NCI-H2171 treated with DMSO at 0.1 percent for 48 hours (cell line): ENCODE measurements around the gene ATG16L2.
"Not testable (repeated sequence)": the region's sequence is repeated elsewhere in the genome, so short reads cannot be mapped to it uniquely, and the experiment has no call there.

ENCODE experiments used
- DNase-seq: peaks from one replicate; lab custom pipeline; 2025; lab: John Stamatoyannopoulos, UW

The ATG16L2 gene

DNA sequence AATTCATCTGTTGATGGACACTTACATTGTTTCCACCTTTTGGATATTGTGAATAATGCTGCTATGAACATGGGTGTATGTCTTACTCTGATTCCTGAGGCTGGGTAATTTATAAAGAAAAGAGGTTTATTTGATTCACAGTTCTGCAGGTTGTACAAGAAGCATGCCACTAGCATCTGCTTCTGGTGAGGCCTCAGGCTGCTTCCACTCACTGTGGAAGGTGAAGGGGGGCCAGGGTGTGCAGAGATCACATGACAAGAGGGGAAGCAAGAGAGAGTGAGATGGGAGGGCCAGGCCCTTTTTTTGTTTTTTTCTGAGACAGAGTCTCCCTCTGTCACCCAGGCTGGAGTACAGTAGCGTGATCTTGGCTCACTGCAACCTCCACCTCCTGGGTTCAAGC is 7.8 kb upstream of the ATG16L2 start:
- not testable (repeated sequence) for DNase-seq

DNA sequence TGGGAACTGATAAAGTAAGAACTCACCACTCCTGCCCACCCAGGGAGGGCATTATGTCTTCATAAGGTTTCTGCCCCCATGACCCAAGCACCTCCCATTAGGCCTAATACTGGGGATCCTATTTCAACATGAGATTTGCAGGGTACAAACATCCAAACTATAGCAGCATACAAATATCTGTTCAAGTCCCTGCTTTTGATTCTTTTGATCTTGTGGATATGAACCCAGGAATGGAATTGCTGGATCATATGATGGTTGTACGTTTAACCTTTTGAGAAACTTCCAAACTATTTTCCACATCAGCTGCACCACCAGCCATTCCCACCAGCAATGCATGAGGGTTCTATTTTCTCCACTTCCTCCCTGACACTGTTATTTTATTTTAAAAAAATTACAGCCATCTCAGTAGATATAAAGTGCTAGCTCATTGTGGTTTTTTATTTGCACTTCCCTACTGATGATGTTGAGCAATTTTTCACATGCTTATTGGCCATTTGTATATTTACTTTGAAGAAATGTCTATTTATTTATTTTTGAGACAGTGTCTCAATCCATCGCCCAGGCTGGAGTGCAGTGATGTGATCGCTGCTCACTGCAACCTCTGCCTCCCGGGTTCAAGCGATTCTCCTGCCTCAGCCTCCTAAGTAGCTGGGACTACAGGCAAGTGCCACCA is 7.1 kb upstream of the ATG16L2 start:
- DNase-seq: no peak

DNA sequence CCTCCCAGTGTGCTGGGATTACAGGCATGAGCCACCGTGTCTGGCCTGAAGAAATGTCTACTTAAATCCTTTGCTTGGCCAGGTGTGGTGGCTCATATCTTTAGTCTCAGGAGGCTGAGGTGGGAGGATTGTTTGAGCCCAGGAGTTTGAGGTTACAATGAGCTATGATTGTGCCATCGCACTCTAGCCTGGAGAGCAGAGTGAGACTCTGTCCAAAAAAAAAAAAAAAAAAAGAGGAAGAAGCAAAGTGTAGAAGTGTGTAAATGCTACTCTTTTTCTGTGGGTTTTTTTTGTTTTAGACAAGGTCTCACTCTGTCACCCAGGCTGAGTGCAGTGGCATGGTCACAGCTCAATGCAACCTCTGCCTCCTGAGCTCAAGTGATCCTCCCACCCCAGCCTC is 6.4 kb upstream of the ATG16L2 start:
- no peak for DNase-seq

DNA sequence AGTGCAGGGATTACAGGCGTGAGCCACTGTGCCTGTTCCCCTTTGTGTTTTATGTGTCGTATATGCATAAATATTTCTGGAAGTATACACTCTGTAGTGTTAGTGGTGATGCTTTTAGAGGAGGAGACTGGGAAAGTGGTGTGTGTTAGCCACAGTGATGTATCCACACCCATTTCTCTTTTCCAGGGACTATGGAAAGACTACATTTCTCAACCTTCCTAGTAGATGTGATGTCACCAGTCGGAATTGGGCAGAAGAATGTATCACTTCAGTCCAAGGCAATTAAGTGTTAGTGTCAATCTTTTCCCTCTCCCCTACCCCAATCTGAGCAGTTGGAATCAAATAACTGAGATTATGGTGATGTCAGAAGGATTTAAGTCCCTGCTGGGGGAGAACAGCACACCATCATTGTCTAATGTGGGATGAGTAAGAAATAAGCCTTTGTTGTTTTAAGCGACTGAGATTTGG is 5.8 kb upstream of the ATG16L2 start:
- DNase-seq: no peak

DNA sequence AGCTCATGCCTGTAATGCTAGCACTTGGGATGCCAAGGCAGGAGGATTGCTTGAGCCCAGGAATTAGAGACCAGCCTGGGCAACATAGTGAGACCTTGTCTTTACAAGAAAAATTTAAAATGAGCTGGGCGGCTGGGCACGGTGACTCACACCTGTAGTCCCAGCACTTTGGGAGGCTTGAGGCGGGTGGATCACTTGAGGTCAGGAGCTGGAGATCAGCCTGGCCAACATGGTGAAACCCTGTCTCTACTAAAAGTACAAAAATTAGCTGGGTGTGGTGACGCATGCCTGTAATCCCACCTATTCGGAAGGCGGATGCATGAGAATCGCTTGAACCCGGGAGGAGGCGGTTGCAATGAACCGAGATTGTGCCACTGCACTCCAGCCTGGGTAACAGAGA is 2.5 kb upstream of the ATG16L2 start:
- DNase-seq: not testable (repeated sequence)

DNA sequence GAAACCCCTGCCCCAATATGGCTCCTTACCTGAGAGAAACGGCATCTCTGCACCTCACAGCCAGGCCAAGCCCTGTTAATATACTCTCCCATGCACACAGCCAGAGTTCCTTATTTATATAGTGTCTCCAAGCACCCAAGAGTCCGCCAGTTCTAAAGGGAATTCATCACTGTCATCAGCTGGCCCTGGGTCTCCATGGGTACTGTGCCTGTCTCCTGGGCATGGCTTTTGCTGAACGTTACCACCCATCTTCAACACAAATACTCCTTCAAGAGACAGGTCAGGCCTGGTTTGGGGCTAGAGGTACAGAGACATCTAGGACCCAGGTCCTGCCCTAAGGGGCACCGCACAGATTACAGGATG is 1.6 kb upstream of the ATG16L2 start:
- DNase-seq: no peak

DNA sequence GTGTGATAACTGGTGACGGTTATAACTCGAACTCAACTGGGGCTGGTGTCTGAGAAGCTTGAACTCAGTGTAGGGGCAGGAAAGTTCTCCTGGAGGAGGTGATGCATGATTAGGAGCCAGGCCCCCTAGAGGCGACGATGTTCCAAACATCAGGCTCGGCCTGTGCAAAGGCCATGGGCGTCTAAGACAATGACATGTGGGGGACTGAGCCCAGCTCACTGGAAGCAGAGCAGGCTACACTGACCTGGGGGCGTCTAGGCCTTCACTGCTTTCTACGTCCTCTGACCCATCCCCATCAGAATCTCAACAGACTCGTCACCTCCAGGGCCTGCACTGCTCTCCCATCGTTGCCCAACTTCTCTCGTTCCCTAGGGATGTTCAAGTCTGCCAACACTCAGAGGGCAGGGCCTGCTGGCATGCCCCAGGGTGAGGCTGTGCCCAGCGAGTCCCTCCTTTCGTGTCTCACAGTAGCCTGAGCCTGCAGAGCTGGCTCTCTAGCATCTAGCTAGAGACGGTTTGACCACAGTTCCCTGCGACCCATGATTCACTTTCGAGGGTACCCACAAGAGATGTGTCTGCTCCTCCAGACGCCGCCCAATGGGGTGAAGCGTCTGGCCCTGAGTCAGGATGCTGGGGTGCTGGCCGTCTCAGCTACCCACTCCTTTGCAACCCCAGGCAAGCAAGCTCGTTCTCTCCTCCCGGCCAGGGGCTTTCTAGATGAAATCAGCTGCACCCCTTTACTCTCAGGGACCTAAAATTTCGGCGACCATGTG is 1.1 kb upstream of the ATG16L2 start:
- peak; percentile 53 for DNase-seq

DNA sequence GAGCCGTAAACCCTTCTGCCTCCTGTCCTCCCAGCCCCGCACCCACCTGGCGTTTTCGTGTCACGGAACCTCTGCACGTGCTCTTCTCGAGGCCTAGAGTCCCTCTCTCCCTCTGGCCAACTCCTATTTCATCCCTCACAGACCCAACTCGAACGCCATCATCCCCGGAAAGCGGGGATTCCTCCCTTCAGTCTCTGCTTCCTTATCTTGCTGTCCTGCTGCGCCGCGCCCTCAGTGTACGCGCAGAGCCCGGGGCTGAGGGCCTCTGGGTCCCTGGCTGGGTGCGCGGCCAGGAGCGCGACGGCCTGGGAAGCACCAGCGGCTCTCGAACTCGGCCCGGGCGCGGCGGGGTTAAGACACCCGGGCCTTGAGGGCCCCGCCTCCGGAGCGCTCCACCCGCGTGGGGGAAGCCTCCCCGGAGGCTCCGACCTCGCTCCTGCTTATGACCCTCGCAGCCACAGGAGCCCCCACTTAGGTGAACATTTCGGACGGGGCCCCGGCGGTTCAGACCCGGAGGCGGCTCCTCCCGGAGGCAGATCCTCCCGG is 398 bp upstream of the ATG16L2 start:
- DNase-seq: peak; percentile 81

DNA sequence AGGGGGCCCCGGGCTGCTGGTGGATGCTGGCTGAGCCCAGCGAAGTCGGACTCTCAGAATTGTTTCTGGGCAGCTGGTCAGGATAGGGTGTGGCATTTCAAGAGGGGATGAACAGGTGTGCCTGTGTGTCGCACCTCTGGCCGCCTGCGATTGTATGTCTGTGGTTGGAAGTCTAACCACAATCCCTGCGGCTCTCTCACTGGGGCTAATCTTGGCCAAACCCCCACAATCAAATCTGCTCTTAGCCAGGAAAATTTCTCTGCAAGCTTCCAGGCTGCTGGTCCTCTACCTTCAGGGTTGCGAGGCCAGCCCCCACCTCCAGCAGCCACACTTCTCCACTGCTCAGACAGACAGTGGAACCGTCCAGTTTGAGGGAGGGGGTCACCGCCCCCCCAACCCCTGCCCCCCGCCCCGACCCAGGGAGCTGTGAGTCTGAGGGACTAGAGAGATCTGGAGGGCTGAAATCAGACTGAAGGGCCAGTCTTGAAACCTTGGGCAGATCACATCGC is 953 bp downstream of the ATG16L2 start:
- DNase-seq: no peak

DNA sequence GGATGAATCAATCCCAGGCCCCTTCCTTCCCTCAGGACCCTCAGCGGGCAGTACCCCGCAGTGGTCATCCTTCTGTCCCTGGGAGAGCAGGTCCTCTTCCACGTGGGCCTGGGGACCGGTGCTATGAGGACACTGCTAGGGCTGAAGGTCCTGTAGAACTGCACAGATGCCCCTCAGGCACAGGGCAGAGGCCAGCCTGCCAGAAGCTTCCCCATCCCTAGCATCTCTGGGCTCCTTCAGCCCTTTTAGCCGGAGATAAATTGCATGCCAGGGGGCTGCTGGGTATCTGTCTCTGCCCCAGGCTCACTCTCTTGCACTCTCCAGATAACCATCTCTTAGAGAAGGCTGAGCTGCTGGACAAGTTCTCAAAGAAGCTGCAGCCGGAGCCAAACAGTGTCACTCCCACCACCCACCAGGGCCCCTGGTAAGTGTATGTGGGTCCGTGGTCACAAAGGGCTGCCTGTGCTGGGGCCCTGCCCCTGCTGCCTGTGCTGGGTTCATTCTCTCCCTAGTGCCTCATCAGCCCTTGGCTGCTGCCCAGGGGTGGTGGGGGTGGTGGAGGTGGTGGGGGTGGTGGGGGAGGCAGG is 2.3 kb downstream of the ATG16L2 start:
- no peak for DNase-seq

DNA sequence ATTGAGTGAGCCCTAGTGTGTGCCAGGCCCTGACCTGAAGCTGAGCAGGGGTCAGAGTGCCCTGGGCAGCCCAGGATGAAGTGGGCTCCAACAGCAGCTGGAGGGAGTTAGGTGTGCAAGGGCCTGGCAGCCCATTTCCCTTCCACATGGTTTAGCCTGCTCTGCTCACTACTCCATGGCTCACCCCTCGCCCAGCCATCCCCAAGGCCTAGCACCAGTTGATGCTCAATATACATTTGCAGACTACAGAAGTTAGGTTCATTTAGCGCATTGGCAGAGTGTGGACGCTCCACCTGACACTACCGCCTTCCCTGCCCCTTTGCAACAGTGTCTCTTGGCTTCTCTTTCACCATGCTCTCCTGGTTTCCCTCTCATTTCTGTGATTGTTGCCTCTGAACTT is 3.8 kb downstream of the ATG16L2 start:
- DNase-seq: no peak

DNA sequence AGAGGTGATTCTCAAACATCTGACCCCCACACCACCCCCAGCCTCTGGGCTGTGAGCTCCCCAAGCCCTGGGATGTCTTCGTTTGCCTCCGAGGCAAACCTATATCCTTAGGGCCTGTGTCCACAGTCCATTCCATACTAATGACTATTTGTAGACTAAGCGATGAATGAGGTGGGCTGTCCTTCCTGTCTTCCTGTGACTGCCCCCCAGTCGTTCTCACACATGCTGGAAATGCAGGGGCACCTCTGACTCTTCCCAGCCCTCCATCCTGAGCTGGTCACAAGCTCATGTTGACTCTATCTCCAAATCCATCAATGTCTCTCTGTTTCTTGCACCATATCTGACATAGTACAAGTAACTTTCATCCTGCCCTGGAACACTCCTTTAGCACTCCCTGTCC is 4.8 kb downstream of the ATG16L2 start:
- no peak for DNase-seq

DNA sequence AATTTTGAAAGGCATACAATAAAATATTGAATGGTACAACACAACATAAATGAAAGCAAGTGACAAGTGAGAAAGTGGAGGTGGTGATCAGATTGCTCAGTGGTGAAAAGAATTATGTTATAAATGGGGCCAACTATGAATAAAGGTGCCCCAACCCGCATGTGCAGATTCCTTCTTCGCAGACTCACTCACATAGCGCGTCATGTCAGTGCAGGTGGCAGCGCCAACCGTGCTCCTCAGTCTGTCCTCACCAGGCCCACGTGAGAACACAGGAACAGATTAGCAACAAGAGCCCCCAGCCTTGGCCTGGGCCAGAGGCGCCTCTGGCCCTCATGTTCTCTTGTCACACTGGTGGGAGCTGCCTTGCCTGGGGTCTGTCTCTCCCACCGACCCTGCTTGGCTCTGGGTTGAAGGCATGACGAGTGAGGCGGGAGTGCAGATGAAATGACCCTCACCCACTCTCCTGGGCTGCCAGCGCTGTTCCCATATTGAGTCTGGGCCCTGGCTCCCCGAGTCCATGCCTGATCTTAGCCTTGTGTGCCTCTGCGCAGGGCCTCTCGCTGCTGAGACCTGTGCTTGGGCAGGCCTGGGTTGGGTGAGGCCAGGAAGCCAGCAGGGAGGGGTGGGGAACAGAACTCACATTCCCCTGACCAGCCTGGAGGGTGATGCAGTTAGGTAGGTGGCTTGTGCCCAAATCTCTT is 6.4 kb downstream of the ATG16L2 start:
- no peak for DNase-seq

DNA sequence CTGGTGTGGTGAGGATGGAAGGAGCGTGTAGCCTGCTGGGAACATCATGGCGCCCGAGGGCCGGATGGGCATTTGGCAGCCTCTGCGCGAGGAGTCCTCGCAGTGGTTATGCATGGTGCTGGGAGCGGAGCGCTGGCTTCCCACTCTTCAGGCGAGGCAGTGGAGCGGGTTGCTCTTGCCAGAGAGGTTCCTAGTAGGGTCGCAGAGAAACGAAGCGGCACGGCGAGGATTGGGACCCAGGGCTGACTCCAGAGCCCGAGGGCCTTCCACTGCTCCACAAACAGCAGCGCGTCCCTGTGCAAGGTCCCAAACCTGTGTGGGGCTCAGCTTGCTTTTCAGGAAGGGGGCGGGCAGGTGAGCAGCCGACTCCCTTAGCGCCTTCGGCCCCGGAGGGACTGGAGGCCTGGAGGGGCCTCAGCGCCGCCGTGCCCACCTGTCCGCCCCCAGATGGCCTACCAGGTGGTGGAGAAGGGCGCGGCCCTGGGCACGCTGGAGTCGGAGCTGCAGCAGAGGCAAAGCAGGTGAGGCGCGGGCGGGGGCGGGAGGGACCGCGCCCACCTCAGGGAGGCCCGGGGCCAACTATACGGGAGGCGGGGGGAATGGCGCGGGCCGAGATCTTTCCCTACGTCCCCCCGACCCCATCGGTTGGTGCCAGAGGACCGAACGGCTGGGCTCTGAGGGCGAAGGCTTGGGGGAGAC is 7.2 kb downstream of the ATG16L2 start:
- peak; percentile 87 for DNase-seq

DNA sequence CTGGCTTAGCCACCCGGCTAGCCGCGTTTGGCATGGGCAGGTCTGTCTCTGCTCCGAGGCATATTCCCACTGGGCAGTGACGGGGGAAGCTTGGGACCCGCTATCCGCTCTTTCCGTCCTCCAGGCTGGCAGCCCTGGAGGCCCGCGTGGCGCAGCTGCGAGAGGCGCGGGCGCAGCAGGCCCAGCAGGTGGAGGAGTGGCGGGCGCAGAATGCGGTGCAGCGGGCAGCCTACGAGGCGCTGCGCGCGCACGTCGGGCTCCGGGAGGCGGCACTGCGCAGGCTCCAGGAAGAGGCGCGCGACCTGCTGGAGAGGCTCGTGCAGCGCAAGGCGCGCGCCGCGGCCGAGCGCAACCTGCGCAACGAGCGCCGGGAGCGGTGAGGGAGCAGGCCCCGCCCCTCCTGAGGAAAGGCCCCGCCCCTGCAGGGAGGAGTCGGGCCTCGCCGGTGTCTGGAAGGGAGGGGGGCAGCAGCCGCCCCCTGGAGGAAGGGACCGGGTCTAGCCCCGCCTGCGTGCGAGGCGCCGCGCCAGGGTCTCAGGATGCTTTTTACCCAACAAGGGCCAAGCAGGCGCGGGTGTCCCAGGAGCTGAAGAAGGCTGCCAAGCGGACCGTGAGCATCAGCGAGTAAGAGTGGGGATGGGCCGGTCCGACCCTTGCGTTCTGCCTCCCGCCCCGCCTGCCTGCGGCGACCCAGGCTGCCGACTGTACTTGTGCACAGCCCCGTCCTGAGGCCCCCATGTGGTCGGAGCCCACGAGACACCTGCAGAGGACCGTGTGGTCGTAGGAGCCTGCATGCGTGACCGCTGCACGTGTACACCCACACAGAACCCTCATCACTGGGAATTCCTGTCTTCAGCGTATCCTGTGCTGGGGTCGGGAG is 7.9 kb downstream of the ATG16L2 start:
- DNase-seq: peak; percentile 93

DNA sequence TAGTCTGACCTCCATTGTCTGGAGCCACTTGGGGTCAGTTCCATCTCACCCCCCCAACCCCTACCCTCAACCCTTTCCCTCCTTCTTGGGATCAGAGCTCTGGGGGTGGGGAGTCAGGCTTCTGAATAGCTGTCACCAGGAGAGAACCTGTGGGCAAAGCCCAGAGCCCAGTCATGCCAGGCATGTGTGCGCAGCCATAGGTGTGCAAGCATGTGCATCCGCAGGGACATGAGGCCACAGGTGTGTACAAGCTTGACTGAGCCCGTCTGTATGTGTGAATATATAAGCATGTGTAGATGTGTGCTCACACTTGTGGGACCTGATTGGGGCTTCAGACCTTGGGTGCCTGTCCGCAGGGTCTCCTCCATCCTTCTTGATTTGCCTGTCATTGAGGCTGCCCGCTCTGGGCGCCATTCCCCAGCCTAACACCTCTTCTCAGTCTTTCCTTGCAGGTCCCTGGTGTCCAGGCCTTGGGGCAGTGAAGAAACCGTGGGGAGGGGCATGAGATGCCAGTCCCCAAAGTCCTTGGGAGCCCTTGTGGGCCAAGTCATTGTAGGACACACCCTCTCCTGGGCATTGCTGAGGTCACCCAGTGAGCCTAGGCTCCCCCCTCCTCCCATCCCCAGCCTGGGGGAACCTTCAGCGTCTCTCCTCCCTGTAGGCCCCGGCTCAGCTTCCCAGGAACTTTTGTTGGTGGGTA is 9.0 kb downstream of the ATG16L2 start:
- DNase-seq: no peak

DNA sequence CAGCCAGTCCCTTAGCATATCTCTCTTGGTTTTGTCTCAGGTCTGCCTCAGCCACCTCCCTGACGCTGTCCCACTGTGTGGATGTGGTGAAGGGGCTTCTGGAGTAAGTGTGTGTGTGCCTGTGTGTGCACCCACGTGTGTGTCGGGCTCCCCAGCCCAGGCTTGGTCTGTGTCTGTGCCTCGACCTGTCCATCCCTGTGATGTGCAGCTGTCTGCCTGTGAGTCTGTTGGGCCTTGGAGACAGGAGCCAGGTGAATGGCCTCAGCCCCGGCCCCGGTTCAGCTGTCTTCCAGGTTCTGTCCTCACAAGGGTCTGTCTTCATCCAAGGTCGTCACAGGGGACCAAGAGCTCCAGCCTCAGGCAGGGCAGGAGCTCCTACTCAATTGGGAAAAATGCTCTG is 9.8 kb downstream of the ATG16L2 start:
- DNase-seq: no peak

DNA sequence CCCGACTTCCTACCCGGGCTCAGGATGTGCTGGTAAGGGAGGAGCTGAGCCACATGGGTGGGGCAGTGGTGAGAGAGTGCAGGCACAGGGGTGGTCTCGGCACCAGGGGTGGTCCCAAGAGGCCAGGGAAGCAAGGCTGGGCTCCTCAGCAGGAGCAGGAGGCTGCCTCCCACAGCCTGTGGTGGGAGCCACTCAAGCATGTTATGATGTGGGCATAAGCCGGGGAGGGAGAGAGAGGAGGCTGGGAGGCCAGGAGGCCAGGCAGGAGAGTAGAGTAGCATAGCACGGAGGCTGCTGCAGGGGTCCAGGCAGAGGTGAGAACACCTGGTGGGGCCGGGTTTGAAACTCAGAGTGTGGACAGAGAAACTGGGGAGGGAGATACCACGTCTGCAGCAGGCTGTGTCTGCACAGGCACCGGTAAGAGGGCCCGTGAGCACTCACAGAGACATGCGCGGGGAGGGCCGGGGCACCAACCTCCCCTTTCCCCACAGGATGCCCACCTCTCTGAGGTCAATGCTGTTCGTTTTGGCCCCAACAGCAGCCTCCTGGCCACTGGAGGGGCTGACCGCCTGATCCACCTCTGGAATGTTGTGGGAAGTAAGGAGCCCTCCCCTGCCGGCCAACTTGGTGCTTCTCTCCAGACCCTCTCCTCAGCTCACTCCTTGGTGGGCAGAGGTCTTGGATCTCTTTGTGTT is 10.7 kb downstream of the ATG16L2 start:
- no peak for DNase-seq

DNA sequence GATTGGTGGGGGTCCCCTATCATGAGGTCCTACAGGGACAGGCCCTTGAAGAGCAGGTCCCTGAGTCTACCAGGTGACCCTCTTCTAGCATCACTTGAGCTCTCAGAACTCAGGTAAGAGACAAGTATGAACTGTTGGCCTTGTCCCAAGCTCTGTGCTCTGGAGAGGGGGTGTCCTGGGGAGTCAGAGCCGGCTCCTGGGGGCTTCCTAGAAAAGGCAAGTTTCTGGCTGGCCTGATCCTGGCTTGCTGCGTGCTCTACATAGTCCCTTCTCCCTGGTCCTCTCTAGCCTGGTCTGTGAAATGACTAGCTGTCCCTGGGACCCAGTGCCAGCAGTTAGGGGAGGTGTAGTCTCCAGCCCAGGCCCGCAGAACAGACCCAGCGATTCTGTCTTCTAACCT is 11.4 kb downstream of the ATG16L2 start:
- no peak for DNase-seq
